Measurements from ENCODE around the gene RHOA.
"Not testable (repeated sequence)": the region's sequence is repeated elsewhere in the genome, so short reads cannot be mapped to it uniquely, and the experiment has no call there.

The RHOA gene

DNA sequence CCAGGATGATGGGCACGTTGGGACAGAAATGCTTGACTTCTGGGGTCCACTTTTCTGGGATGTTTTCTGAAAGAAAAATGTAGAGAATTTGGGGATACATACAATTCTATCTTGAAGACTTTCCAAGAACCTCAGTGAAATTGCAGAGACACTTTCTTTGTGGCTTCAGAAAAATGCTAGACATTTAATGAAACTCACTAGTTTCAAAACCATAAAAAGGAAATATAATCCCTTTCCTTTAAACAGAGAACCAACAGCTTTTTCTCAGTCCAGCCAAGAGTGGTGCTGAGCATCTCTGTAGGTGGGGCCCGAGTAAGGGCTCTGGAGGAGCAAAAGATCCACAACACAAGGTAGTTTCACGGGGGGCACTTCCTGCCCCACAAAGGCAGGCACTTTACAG, 49.2 kb downstream of the RHOA start:
- DNase-seq (ENCODE audit: low spot score), result no peak

DNA sequence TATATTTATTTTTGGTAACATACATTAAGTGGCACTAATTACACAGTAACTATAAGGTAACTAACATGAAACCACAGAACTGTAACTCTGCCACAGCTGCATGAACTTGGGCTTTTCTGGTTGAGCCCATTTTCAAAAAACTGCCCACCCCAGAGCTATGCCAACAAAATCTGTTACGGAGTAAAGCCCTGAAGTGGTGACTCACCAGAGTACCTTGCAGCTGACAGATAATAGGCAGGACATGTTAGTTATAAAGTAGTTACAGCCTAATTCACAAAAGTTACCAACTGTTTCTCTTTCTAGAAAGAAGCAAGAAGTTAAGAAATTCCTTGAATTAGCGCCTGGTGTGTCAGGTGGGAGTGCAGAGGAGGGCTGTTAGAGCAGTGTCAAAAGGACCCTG, 52.2 kb downstream of the RHOA start:
- DNase-seq (ENCODE audit: low spot score), result no peak

DNA sequence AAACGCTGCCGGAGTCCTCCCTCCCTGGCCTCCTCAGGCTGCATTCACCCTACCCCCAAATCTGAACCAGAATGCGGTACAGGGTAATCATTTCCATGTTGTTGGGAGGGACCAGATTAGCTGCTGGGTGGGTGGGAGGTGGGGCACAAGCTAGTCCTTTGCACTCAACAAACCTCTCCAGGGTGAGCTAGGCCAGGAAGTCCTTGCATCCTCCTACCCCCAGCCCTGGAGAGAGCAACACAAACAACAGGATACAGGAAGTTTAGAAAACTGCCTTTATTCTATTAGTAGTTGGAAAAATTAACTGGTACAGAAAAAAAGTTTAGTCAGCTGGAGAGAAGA, 52.9 kb downstream of the RHOA start:
- peak; percentile 10 for DNase-seq (ENCODE audit: low spot score)

DNA sequence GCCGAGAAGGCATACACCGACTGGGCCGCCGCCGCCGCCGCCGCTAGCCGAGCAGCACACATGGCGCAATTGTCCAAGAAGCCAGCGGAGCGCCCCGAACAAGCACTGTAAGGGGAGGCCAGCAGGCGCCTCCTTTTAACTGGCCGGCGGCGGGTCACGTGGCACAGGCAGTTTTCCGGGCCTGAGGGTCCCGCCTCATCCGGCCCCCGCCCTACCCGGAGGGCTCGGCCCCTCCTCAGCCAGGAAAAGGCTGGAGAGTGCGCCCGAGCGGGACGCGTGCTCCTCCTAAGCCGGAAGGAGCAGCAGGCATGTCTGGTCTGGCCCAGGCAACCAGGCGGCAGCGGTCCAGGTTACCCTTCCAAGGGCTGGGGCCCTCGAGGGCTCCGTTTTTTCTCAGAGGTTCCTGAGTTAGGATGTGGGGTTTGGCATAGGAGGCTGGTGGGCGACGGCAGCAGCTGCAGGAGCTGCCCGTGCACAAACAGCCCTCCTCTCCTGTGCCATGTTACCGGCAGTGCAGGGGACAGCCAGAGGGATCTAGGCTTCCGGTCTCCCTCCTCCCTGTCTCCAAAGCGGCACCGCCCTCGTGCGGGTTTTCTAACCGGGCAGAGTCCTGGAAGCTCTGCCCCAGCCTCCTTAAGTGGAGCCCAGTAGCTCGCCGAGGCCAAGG, 53.4 kb downstream of the RHOA start, which contains the start of gene GPX1:
Gene GPX1, minus strand, starts transcription at position 137 of the 667 bp plus-strand sequence. Its CDS starts 75 bp downstream, at position 62.
- peak; percentile 81 for DNase-seq (ENCODE audit: low spot score)

GRCh38 chr3:49357443-49358216, 54.1 kb downstream of the RHOA start:
- DNase-seq (ENCODE audit: low spot score), result peak; percentile 15

DNA sequence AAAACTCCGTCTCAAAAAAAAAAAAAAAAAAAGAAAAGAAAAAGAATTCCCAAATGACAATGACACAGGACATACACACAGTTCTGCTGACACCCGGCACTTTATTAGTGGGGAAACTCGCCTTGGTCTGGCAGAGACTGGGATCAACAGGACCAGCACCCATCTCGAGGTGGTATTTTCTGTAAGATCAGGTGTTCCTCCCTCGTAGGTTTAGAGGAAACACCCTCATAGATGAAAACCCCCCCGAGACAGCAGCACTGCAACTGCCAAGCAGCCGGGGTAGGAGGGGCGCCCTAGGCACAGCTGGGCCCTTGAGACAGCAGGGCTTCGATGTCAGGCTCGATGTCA, 54.7 kb downstream of the RHOA start:
- not testable (repeated sequence) for DNase-seq (ENCODE audit: low spot score)

DNA sequence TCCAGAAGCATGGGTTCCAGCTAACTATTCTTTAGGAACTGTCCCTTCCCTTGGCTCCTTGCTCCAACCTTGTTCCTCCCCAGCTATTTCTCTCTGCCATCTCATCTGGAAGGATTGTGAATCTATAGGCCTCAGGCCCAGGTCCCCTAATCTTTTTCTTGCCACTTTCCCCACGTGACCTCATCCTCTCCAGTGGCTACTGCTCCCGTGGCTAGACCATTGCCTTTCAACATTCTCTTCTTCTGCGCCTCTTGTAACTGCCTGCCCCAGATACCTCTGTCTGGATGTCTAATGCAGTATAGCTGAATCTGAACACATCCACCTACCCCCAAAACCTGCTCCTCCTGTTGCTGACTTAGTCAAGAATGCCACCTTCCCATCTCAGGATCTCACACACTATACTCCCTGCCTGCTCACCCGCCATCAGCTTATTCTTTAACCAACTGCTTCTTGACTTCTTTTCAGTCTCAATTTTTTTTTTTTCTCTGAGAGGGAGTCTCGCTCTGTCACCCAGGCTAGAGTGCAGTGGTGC, 58.8 kb downstream of the RHOA start:
- no peak for DNase-seq (ENCODE audit: low spot score)

DNA sequence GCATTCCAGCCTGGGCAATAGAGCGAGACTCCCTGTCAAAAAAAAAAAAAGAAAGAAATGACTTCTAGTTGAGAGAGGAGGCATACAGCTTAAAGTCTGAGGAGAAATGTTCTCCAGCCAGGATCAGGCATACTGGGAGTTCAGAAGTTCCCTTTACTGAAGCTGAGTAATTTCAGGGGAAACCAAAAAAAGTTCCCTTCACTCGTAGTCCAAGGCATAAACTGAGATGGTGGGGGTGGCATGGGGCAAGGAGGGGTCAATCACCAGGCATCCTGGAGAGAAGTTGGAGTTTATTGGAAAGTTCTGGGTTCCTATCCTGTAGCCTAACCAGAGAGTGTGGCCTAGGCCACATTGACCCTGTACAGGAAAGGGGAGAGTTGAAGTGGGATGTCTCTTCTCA, 59.5 kb downstream of the RHOA start:
- DNase-seq (ENCODE audit: low spot score), result peak; percentile 1

DNA sequence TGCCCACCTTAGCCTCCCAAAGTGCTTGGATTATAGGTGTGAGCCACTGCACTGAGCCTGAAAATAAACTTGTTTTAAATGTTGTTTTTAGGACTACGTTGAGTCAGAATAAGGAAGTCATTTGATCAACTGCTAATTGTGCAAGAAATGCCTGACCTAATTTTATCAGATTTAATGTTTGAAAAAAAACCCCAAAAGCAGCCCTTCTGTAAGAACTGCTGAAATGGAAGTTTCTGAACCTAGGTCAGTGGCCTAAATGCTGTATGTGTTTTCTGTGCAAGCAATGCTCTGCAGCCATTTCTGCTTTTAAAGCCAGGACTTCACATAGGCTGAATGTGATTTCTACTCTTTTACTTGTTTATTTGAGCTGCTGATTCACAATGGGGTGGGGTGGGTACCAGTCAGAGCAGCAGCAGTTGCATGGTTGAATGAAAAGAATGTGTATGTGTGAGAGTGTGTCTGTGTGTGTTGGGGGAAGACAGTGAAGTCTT, 60.2 kb downstream of the RHOA start:
- DNase-seq (ENCODE audit: low spot score), result peak; percentile 1

- no peak for DNase-seq (ENCODE audit: low spot score)
Observed at GRCh38 chr3:49349348-49350114, 62.2 kb downstream of the RHOA start.

GRCh38 chr3:49348361-49348760, 63.4 kb downstream of the RHOA start:
- not testable (repeated sequence) for DNase-seq (ENCODE audit: low spot score)

GRCh38 chr3:49346797-49347251, 65.0 kb downstream of the RHOA start:
- DNase-seq (ENCODE audit: low spot score), result no peak

GRCh38 chr3:49343163-49343562, 68.6 kb downstream of the RHOA start:
- no peak for DNase-seq (ENCODE audit: low spot score)

- DNase-seq (ENCODE audit: low spot score), result peak; percentile 1
Observed at GRCh38 chr3:49341996-49342395, 69.8 kb downstream of the RHOA start.

DNA sequence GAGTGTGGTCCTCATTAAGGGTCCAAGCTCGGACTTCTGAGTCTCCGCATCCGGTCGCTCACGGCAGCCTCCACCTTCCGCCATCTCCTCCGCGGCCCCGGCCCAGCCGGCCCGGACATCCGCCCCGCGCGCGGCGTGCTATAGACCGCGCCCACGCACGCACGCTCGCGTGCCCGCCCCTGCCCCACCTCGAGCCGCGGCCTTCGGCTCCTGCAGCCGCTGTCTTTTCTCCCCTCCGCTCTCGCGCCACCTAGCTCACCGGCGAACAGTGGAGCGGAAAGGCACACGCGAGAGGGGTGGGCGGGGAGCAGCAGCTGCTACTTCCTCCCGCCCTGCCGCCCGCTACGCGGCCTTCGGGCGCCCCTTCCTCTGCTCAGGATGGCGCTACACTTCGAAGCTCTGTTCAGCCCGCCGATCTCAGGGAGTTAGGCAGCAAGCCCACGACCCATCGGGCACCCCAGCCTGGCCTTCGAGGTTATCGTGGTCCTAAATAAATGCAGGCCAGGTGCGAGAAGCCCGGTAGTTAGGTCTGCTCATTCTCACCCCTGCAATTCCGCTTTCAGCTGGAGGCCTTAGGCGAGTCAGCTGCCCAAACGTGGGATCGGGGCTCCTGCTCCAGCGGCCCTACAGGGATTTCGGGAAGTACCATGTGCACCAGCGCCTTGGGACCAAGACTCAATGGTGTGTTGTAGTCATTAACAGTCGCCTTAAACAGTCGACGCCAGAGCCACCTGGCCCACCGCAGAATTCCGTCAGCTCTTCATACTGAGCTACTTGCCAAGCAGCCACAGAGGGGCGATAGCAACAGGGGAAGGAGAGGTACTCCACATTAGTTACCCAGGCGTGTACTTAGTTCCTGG, 71.6 kb downstream of the RHOA start, which contains the start of gene USP4:
Gene USP4, minus strand, starts transcription at position 113 of the 860 bp plus-strand sequence. Its CDS starts 29 bp downstream, at position 84.
- DNase-seq (ENCODE audit: low spot score), result peak; percentile 91

- DNase-seq (ENCODE audit: low spot score), result peak; percentile 18
Observed at GRCh38 chr3:49339581-49339940, 72.2 kb downstream of the RHOA start.

- no peak for DNase-seq (ENCODE audit: low spot score)
Observed at GRCh38 chr3:49333916-49334633, 77.7 kb downstream of the RHOA start.

GRCh38 chr3:49333091-49333490, 78.7 kb downstream of the RHOA start:
- DNase-seq (ENCODE audit: low spot score), result no peak

GRCh38 chr3:49329186-49329585, 82.6 kb downstream of the RHOA start:
- DNase-seq (ENCODE audit: low spot score), result no peak

GRCh38 chr3:49328350-49328749, 83.4 kb downstream of the RHOA start:
- DNase-seq (ENCODE audit: low spot score), result not testable (repeated sequence)

GRCh38 chr3:49327485-49327884, 84.3 kb downstream of the RHOA start:
- no peak for DNase-seq (ENCODE audit: low spot score)

All from germinal center (tissue), 1 donor.